ENCODE measurements around the gene SPATA32. TPM values are rescaled to one million over a fixed set of nuclear protein-coding genes. Genes with fewer than 3 reads are reported as not detected.

SPATA32 gene
- total RNA-seq, 1 donor from 2014 or later, result 0.10 TPM

DNA sequence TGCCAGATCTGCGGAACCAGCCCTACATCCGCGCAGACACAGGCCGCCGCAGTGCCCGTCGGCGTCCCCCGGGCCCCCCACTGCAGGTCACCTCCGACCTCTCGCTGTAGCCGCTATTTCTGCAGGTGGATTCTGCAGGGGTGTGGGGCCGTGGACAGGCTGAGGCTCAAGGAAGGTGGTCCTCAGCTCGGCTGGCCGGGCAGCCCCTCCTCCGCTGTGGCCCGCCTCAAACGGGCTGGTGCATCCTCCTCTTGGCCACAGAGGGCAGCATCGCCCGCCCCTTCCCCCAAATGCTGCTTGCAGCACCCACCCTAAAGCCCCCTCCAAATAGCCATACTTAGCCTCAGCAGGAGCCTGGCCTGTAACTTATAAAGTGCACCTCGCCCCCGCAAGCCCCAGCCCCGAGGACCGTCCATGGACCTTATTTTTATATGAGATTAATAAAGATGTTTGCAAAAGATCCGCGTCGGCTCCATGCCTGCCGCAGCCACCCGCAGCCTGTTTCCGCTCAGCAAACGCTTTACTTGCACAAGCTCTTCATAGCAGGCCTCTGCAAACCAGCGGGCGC is 14.9 kb downstream of the SPATA32 start:
- DNase-seq (ENCODE audit: low read depth), result no peak

DNA sequence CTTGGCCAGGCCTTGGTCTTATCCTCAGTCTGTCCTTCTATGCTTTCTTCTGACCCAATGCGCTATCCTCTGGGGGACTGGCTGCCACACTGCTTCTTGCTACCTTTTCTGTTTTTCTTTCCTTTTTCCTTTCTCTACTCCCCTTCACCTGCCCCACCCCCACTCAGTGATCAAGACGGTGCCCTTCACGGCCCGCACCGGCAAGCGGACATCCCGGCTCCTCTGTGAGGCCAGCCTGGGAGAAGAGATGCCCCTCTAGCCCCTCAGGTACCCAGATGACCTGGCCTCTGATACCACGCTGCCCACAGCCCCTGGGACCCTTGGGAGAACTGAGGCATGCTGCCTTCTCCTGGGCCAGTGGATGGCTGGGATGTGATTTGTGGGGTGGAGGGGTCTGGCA is 15.6 kb downstream of the SPATA32 start:
- DNase-seq (ENCODE audit: low read depth), result no peak

GRCh38 chr17:45244725-45245656 is 16.9 kb downstream of the SPATA32 start:
- DNase-seq (ENCODE audit: low read depth), result no peak

DNA sequence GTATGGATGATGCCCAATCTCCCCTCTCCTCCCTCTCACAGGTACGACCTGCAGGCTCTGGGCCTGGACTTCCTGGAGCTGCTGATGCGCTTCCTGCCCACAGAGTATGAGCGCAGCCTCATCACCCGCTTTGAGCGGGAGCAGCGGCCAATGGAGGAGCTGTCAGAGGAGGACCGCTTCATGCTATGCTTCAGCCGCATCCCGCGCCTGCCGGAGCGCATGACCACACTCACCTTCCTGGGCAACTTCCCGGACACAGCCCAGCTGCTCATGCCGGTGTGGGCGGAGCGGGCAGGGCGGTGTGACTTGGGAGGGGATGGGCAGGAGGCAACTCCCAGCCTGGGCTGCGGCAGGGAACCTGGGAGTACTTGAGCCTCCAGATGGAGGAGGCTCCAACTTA is 18.1 kb downstream of the SPATA32 start:
- DNase-seq (ENCODE audit: low read depth), result no peak

GRCh38 chr17:45242029-45242414 is 19.9 kb downstream of the SPATA32 start:
- no peak for DNase-seq (ENCODE audit: low read depth)

DNA sequence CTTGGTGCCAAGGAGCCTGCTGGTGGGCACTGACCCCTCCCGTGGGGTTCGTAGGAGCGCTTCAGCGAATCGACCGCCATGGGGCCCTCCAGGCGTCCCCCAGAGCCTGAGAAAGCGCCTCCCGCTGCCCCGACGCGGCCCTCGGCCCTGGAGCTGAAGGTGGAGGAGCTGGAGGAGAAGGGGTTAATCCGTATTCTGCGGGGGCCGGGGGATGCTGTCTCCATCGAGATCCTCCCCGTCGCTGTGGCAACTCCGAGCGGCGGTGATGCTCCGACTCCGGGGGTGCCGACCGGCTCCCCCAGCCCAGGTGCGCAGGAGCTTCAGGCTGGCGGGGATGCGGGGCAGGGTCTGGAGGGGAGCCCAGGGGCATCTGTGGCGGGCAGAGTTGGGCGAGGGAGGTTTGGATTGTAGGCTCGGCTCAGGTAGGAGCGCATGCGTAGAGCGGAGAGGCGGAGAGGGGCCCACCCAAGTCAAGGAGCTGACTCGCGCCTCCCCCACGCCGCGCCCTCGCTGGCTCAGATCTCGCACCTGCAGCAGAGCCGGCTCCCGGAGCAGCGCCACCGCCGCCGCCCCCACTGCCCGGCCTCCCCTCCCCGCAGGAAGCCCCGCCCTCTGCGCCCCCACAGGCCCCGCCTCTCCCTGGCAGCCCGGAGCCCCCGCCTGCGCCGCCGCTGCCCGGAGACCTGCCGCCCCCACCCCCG is 20.4 kb downstream of the SPATA32 start:
- no peak for DNase-seq (ENCODE audit: low read depth)

- no peak for DNase-seq (ENCODE audit: low read depth)
Measured at GRCh38 chr17:45240905-45241327, 21.0 kb downstream of the SPATA32 start.

DNA sequence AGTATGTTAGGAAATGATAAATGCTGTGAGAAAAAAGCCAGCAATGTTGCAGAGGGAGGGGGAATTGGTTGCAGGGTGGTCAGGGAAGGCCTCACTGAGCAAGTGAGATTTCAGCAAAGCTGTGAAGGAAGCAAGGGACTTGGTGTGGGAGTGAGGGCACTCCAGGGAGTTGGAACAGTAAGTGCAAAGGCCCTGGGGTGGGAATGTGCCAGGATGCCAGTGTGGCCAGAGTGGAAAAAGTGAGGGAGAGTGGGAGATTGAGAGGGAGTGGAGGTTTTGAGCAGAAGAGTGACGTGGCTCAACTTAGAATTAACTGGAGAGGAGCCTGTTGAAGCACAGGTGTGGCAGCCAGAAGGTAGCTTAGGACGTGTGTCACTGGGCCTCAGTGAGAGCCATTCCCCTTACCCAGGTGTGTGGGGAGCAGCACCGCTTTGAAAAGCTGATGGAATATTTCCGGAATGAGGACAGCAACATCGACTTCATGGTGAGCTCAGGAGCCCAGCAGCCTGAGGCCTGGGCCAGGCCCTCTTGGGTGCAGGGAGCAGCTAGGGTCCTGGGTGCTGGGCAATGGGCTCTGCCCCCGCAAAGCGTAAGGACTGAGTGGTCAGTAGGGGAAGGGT is 23.6 kb downstream of the SPATA32 start:
- DNase-seq (ENCODE audit: low read depth), result no peak

DNA sequence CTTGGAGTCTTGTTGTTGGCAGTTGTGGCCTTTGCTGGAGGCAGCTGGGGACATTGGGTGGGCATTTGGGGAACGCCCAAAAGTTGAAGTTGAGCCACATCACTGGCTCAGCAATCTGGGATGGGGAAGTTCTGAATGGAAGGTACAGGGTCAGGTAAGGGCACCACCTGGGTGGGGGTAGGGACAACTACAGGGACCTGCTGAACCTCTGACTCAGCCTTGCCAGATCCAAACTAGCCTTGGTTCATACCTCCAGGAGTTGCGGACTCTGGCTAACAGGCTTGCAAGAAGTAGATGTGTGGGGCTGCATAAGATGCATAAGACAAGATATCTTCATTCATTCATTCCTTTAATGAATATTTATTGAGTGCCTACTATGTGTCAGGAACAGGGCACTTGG is 24.2 kb downstream of the SPATA32 start:
- no peak for DNase-seq (ENCODE audit: low read depth)

DNA sequence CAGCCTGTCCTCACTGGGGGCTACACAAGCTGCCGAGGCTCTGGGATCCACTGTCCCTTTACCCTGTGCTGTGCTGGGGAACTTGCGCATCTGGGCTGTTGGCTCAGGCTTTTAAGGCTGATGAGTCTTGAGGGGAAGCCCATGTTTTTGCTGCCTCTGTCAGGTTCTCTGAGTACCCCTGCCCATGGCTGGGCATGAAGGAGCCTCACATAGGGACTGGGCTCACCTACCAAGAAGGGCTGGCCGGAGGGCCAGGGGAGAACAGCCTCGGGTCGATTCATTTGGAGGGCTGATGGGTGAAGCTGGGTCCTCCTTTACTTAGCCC is 25.6 kb downstream of the SPATA32 start:
- no peak for DNase-seq (ENCODE audit: low read depth)

- DNase-seq (ENCODE audit: low read depth), result peak; percentile 67
Measured at GRCh38 chr17:45235416-45236281, 26.2 kb downstream of the SPATA32 start.

DNA sequence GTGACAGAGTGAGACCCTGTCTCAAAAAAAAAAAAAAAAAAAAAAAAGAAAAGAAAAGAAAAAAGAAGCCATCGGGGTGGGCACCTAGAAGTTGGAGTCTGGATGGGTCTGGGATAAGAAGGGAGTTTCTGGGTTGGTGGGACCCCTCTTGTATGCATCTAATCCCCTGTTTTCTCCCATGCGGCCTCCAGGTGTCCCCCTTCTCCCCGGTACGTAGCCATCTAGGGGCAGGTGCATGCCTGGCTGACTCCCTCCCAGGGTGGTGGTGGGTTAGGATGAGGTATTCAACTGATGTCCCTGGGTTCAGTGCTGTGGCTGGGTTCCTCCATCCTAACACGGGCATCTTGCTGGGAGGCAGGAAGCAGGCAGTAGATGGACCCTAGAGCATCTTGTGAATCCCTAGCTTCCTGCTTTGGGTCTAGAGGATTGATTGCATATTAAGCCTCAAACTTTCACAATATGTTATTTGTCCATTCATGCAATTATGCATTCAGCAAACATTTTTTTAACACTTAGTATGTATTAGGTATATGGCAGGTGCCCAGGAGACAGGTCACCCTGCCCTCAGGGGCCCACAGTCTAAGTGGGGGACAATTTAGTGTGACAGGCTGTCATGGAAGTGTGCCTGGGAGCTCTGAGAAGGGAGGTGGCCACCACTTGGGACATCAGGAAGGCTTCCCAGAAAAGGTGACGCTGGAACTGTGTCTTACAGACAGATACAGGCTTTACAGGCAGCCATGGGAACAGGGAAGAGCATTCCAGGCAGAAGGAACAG is 27.1 kb downstream of the SPATA32 start:
- no peak for DNase-seq (ENCODE audit: low read depth)

DNA sequence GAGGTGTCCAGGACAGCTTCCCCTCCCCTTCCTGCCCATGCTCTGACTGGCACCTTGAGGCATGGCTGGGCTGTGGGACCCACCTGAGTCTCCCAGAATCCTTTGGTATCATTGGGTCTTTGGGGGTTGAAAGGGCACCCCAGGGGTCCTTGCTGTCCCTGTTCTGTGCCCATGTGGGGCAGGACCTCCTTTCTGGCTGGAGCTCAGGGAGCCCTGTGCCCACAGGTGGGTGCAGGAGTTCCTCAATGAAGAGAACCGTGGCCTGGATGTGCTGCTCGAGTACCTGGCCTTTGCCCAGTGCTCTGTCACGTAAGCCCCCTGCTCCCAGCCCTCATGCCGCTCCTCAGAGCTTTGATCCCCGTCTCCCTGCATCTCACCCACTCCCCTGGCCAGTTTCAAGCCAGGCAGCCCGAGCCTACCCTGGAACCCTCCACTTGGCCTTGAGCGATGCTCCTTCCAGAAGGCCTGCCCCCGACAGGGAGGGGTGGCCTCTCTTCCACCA is 28.4 kb downstream of the SPATA32 start:
- DNase-seq (ENCODE audit: low read depth), result no peak

DNA sequence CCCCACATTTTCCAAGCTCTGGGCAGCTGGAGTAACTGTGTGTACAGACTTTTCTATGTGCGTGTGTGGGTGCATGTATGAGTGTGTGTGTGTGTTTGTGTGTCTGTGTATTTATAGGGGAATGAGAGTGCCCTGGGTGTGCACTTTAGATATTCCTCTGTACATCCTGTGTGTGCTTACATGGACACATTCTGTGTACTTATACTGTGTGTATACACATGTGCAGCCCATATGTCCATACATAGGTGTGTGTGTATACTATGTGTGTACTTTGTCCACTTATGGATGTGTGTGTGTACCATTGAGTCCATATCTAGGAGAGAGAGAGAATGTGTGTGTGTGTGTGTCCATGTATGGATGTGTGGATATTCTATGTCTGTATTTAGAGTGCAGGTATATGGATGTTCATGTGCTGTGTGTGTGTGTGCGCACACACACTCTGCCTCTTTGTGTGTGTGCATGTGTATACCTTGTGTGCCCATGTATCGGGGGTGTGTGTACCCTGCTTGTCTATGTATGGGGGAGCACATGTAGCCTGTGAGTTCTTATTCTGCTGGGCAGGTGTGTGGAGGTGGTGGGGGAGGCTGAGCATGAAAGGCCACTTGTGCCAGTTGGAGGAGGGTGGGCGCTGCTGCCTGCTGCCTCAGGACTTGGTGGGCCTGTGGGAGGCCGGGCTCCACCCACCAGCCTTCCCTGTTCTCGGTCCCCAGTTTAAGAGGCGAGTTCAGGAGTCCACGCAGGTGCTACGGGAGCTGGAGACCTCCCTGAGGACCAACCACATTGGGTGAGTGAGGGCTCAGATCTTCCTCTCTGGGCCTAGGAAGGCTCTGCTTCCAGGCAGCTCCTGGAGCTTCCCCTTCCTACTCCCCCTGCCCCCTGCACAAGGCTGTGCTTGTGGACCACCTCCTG is 29.1 kb downstream of the SPATA32 start:
- DNase-seq (ENCODE audit: low read depth), result no peak

DNA sequence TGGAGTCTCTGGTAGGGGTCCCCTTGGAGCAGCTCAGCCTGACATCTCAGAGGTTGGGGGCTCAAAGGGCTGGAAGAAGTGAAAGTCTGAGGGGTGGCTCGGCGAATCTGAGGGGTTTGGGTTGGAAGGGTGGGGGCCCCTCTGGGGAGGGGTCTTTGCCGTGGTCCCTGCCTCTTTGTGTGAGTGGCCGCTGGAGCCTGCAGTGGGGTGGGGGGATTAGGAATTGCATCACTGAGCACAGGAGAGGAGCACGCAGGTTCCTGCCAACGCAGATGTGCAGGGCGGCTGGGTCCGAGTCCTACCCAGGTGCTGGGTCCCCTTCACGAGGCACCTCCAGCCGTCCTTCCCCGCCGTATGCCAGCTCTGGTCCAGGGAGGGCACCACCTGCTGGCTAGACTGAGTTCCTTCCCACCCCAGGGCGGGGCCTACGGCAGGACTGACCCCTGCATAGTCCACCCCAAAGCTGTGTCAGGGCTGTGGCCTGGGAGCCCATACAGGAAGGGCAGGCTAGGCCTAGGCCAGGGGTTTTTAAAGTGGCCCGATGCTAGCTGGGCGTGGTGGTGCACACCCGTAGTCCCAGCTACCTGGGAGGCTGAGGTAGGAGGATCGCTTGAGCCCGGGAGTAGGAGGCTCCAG is 30.3 kb downstream of the SPATA32 start:
- no peak for DNase-seq (ENCODE audit: low read depth)

GRCh38 chr17:45230787-45231480 is 31.0 kb downstream of the SPATA32 start:
- no peak for DNase-seq (ENCODE audit: low read depth)

GRCh38 chr17:45230410-45230786 is 31.5 kb downstream of the SPATA32 start:
- DNase-seq (ENCODE audit: low read depth), result no peak

DNA sequence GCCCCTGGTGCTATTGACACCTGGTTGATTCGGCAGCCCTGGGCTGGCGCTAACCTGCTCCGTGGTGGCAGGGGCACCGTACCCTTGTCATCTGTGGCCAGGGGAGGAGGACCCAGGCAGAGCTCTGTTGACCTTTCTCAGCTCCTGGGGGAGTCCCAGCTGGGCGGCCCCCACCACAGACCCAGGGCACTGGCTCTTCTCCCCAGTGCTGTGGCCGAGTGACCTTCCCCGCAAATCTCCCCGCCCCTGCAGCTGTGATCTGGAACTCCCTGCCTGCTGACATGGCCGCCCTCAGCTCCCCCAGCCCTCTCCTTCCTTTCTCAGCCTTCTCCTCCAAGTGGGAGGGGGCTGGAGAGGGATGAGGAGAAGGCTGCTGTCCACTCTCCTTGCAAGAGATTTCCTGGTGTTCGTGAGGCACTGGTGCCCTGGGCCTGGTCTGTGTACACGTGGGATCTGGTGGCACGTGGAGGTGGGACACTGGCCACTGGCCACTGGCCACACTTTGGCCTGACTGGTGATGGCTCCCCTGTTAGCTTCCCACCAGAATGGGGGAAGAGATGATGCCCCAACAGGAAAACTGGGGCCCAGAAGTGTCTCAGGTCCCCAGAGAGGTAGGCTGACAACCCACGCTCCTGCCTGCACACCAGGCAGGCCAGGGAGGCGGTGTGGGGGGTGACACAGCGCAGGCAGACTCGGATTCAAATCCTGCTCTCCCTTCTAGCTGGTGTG is 32.0 kb downstream of the SPATA32 start:
- no peak for DNase-seq (ENCODE audit: low read depth)

Measured in renal cortical epithelial cell (primary cell).